Activated CD8-positive, alpha-beta T cell treated with anti-CD3 and anti-CD28 coated beads, Interleukin-2, amount 10 ng/mL, durations not matched to agents 7 days and 5 days (primary cell): ENCODE data around the gene LDAH. TPM values are rescaled to one million over a fixed set of nuclear protein-coding genes. Genes with fewer than 3 reads are reported as not detected.

Experiments used
- ATAC-seq: fragments of 150-1000 bp; cut with Tn5 transposase; one replicate; pipeline ENCODE4 v1.10.0; 2021; ENCODE audit warnings: moderate library complexity
- CTCF ChIA-PET: fragments of 350-600 bp; sonication (Branson Sonifier 250); formaldehyde crosslinking; loops from one replicate; lab custom pipeline; 2021; ENCODE audit warnings: antibody characterized with exemption; lab: Charles Lee
- POLR2A ChIA-PET: fragments of 350-600 bp; sonication (Branson Sonifier 250); formaldehyde crosslinking; loops from one replicate; lab custom pipeline; 2021; ENCODE audit warnings: antibody characterized with exemption; lab: Charles Lee
- DNase-seq: peaks from one replicate; pipeline ENCODE4 v3.0.0-alpha.2; 2020
- H3K27ac Mint-ChIP-seq: one replicate; pipeline ENCODE4 v1.8.0; 2021; ENCODE audit warnings: mild to moderate bottlenecking, mixed read lengths
- H3K27me3 Mint-ChIP-seq: one replicate; pipeline ENCODE4 v1.8.0; 2021; ENCODE audit warnings: low read depth, mixed read lengths
- H3K36me3 Mint-ChIP-seq: one replicate; pipeline ENCODE4 v1.8.0; 2021; ENCODE audit warnings: low read depth, mixed read lengths
- H3K4me1 Mint-ChIP-seq: one replicate; pipeline ENCODE4 v1.8.0; 2021; ENCODE audit warnings: low read depth, mixed read lengths
- H3K4me3 Mint-ChIP-seq: one replicate; pipeline ENCODE4 v1.8.0; 2021; ENCODE audit warnings: mild to moderate bottlenecking, mixed read lengths
- H3K9me3 Mint-ChIP-seq: one replicate; pipeline ENCODE4 v1.8.0; 2022; ENCODE audit warnings: mixed read lengths; ENCODE audit not compliant: insufficient read depth
- total RNA-seq, 2 experiments: library from RNA; stranded (reverse); gene quantifications; one replicate each; pipeline ENCODE4 v1.2.3, GENCODE V29; 2021

The LDAH gene
- total RNA-seq, 2 experiments from 2014 or later: 24.5 to 31.7 TPM

GRCh38 chr2:20669562-20670314, 153.2 kb downstream of the LDAH start:
- ChIA-PET POLR2A (no interaction called here), CTCF (interaction anchor here (0.9 to 2.9 kb wide), 2 partner anchors 8 to 18 kb away, joined by 3 to 13 read pairs; no protein-coding TSS in a partner anchor)
- H3K27ac Mint-ChIP-seq: no peak overlapping the region
- H3K9me3 Mint-ChIP-seq: no peaks in the 10 kb centered on the region
- H3K4me3 Mint-ChIP-seq: no peak overlapping the region
- ATAC-seq: no peak
- DNase-seq: no peak
- peaks cover 60% of the 10 kb centered on the region for H3K27me3 Mint-ChIP-seq
- no peaks in the 10 kb centered on the region for H3K36me3 Mint-ChIP-seq
- H3K4me1 Mint-ChIP-seq: peaks cover 14% of the 10 kb centered on the region

DNA sequence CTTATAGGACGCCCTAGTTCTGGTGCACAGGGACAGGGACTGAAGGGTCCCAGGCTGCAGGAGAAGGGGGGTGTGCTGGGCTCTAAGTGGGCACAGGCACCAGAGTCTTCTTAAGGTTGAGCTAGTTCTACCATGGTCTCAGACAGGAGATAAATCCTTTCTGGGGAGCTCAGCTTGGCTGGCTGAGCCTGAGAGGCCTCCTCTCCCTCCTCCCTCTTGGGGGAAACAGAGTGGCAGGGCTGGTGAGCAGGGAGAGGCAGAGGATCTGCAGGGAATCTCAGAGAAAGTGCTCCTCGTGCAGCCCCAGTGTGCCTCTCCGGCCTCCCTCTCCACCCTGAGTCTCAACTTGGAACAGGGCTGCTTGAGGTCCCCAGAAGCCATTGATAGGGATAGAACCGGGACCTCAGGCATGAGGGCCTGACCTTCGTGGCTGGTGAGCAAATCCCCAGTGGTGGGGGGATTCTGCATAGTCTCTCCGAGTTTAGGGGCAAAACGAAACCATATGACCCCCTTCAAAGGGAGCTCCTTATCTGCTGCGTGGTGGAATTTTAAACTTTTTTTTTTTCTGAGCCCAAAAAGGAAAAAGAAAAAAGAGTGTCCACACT, 153.9 kb downstream of the LDAH start:
- ATAC-seq: no peak
- no peak overlapping the region for H3K4me3 Mint-ChIP-seq
- no peak for DNase-seq
- H3K9me3 Mint-ChIP-seq: no peaks in the 10 kb centered on the region
- peaks cover 14% of the 10 kb centered on the region for H3K4me1 Mint-ChIP-seq
- H3K27ac Mint-ChIP-seq: no peak overlapping the region
- CTCF ChIA-PET: interaction anchor here (0.6 to 1.0 kb wide), 2 partner anchors 18 to 93 kb away, joined by 3 read pairs; partner anchors contain the start of gene HS1BP3
- H3K27me3 Mint-ChIP-seq: peaks cover 67% of the 10 kb centered on the region
- H3K36me3 Mint-ChIP-seq: no peaks in the 10 kb centered on the region
- POLR2A ChIA-PET: no interaction called here

DNA sequence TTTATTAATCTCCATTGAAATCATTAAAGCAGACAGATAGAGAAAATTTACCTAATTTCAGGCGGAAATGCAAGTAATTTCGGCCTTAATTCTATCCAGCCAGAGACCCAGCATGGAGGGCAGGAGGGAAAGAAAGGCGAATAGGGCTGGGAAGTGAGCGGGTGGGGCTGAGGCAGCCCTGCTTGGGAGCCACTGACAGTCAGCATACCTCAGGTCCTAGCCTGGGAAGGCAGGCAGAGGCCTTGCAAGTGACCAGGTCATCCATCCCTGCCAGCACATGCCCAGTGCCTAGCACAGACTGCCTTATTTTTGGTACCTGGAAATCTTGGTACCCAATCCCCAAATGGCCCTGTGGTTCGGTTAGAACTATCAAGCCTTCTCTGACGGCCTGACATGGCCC, 154.4 kb downstream of the LDAH start:
- ChIA-PET CTCF (interaction anchor here (1.0 kb wide), 1 partner anchor 17 kb away, joined by 3 read pairs; the partner anchor contains the start of gene HS1BP3), POLR2A (no interaction called here)
- DNase-seq (no peak), ATAC-seq (no peak)
- no peak overlapping the region for H3K4me3 Mint-ChIP-seq
- H3K4me1 Mint-ChIP-seq: peaks cover 14% of the 10 kb centered on the region
- H3K9me3 Mint-ChIP-seq: no peaks in the 10 kb centered on the region
- no peaks in the 10 kb centered on the region for H3K36me3 Mint-ChIP-seq
- peaks cover 68% of the 10 kb centered on the region for H3K27me3 Mint-ChIP-seq
- H3K27ac Mint-ChIP-seq: no peak overlapping the region

DNA sequence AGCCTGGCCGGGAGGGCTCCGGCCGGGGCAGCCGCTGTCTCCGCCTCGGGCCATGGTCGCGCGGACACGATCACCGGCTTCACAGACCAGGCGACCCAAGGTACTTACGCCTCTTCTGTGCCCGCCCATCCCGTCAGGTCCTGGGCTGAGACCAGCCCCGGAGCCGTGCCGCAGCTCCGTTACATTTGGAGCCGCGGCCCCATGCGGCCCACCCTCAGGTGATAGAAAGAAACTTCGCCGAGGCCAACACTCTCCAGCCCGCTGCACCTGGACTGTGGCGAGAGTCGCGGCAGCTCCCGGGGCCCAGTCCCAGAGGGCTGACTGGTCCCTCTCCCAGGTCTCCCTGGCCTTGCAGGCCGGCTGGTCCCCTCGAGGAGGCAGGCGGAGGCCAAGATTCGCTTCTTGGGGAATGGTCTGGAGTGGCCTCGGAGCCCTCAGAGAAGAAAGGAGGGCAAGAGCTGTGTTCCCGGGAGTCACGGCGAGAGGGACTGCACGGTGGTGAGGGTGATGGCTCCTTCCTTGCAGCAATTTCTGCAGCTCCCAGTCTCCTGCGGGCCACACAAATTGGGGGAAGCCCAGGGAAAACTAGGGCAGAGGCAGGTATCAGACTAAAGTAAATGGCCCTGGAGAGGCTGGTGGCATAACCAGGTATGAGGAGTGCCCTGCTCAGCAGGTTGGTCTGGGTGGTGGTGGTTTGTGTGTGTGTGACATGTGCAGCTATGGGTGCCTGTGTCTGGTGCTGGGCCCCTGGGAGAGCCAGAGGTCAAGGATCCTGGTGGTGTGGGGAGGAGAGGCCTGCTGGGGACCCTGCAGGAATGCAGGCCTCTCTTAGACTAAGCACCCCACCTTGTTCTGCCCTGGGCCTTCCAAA, 155.1 kb downstream of the LDAH start:
- no peaks in the 10 kb centered on the region for H3K36me3 Mint-ChIP-seq
- no peaks in the 10 kb centered on the region for H3K9me3 Mint-ChIP-seq
- H3K27ac Mint-ChIP-seq: no peak overlapping the region
- ChIA-PET POLR2A (no interaction called here), CTCF (interaction anchor here (0.8 to 1.6 kb wide), 2 partner anchors 221 to 294 kb away, joined by 3 to 5 read pairs; partner anchors contain the start of gene RHOB)
- H3K4me1 Mint-ChIP-seq: peaks cover 14% of the 10 kb centered on the region
- DNase-seq (no peak), ATAC-seq (no peak)
- peaks cover 68% of the 10 kb centered on the region for H3K27me3 Mint-ChIP-seq
- no peak overlapping the region for H3K4me3 Mint-ChIP-seq

DNA sequence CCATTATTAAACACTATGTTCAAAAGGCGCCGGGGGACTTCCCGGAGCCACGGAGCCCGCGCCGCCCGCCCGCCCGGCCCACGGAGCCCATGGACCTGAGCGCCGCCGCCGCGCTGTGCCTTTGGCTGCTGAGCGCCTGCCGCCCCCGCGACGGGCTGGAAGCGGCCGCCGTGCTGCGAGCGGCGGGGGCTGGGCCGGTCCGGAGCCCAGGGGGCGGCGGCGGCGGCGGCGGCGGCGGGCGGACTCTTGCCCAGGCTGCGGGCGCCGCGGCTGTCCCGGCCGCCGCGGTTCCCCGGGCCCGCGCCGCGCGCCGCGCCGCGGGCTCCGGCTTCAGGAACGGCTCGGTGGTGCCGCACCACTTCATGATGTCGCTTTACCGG, 155.8 kb downstream of the LDAH start:
- Mint-ChIP-seq H3K27me3 (peaks cover 71% of the 10 kb centered on the region), H3K4me3 (no peak overlapping the region), H3K4me1 (peaks cover 14% of the 10 kb centered on the region), H3K27ac (no peak overlapping the region), H3K36me3 (no peaks in the 10 kb centered on the region), H3K9me3 (no peaks in the 10 kb centered on the region)
- ChIA-PET POLR2A (no interaction called here), CTCF (interaction anchor here (0.8 to 1.6 kb wide), 2 partner anchors 221 to 295 kb away, joined by 3 to 5 read pairs; partner anchors contain the start of gene RHOB)
- ATAC-seq (no peak), DNase-seq (no peak)

GRCh38 chr2:20666304-20667150, 156.4 kb downstream of the LDAH start, which contains the start of gene GDF7:
GDF7 (plus strand) TSS chr2:20667144; CDS start chr2:20667240, 96 bp downstream.
- Mint-ChIP-seq H3K27me3 (peaks cover 68% of the 10 kb centered on the region), H3K9me3 (no peaks in the 10 kb centered on the region), H3K4me1 (peaks cover 14% of the 10 kb centered on the region), H3K36me3 (no peaks in the 10 kb centered on the region), H3K4me3 (peak within 1 kb of the TSS; percentile 51), H3K27ac (no peak within 1 kb of the TSS)
- CTCF ChIA-PET: interaction anchor here (0.5 to 2.3 kb wide), 7 partner anchors 10 to 297 kb away, joined by 3 to 12 read pairs (median 5); partner anchors contain the start of gene HS1BP3
- DNase-seq: peak; percentile 39
- peak; percentile 20 for ATAC-seq
- POLR2A ChIA-PET: interaction anchor here (1.2 kb wide), 1 partner anchor 15 kb away, joined by 3 read pairs; no protein-coding TSS in a partner anchor

GRCh38 chr2:20666005-20666303, 156.9 kb downstream of the LDAH start:
- ChIA-PET POLR2A (interaction anchor here (1.2 kb wide), 1 partner anchor 14 kb away, joined by 3 read pairs; no protein-coding TSS in a partner anchor), CTCF (interaction anchor here (0.7 to 2.3 kb wide), 6 partner anchors 9 to 298 kb away, joined by 3 to 12 read pairs (median 6); partner anchors contain the start of gene HS1BP3)
- no peak overlapping the region for H3K27ac Mint-ChIP-seq
- peaks cover 64% of the 10 kb centered on the region for H3K27me3 Mint-ChIP-seq
- H3K4me1 Mint-ChIP-seq: peaks cover 14% of the 10 kb centered on the region
- H3K9me3 Mint-ChIP-seq: no peaks in the 10 kb centered on the region
- H3K36me3 Mint-ChIP-seq: no peaks in the 10 kb centered on the region
- ATAC-seq (no peak), DNase-seq (no peak)
- peak overlapping the region; percentile 51 for H3K4me3 Mint-ChIP-seq

GRCh38 chr2:20665243-20666004, 157.5 kb downstream of the LDAH start:
- ChIA-PET POLR2A (interaction anchor here (1.2 kb wide), 1 partner anchor 14 kb away, joined by 3 read pairs; no protein-coding TSS in a partner anchor), CTCF (interaction anchor here (1.1 to 2.3 kb wide), 5 partner anchors 9 to 298 kb away, joined by 3 to 12 read pairs (median 7); partner anchors contain the start of gene HS1BP3)
- Mint-ChIP-seq H3K27me3 (peaks cover 68% of the 10 kb centered on the region), H3K27ac (no peak overlapping the region), H3K4me1 (peaks cover 14% of the 10 kb centered on the region), H3K4me3 (no peak overlapping the region), H3K9me3 (no peaks in the 10 kb centered on the region), H3K36me3 (no peaks in the 10 kb centered on the region)
- ATAC-seq: no peak
- no peak for DNase-seq

- ATAC-seq (no peak), DNase-seq (no peak)
- Mint-ChIP-seq H3K4me1 (peaks cover 14% of the 10 kb centered on the region), H3K9me3 (no peaks in the 10 kb centered on the region), H3K27ac (no peak overlapping the region), H3K4me3 (no peak overlapping the region), H3K27me3 (peaks cover 68% of the 10 kb centered on the region), H3K36me3 (no peaks in the 10 kb centered on the region)
- CTCF ChIA-PET: interaction anchor here (1.6 to 6.4 kb wide), 3 partner anchors 13 to 299 kb away, joined by 7 to 172 read pairs (median 12); partner anchors contain the start of gene HS1BP3
- POLR2A ChIA-PET: no interaction called here
Measured at GRCh38 chr2:20664431-20665242, 158.3 kb downstream of the LDAH start.
